Stimulated activated CD4-positive, alpha-beta T cell treated with anti-CD3 and anti-CD28 coated beads, Interleukin-12 subunit alpha, Interleukin-12 subunit beta, amount 100 ng/mL, for 4 hours (primary cell): ENCODE results near the gene YPEL2.

Experiments
- DNase-seq: peaks from one replicate; pipeline ENCODE4 v3.0.0-alpha.2; 2020

YPEL2 gene

DNA sequence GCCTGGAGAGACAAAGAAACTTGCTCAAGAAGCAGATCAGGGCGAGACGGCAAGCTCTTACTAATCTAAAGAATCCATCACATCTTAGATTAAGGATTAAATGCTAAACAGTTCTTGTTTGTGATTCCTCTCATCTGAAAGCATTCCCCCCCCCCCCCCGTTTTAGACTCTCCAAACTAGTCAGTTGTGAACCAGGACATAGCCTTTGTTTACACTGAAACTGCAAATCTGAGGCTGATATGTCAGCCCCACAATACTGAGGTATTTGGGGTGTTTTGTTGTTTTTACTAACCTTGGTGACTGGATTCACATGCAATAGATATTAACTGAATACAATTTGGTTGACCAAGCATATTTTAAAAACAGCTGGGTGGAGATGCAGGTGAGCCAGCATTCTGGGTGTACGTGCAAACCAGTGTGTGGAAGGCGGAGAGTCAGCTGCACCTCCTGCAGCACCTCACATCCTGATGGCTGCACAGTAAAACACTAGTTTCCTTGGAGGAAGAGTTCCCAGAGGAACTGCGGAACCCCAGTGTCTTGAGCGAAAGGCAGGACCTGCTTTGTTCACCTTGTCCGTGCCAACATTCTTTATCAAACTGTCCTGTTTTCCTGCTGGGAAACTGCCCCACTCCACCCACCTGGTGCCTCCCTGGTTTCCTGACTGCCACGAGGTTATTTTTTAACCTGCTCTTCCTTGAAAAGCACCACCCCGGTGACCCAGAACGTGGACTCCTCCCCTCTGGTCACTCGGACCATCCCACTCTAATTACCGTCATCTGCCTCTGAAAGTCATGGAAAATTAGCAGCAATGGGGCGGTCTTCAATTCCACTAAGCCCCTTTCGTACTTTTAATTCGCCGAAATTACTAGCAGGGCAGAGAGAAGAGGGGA, 1.2 kb upstream of the YPEL2 start:
- no peak for DNase-seq

GRCh38 chr17:59331929-59332748, 684 bp downstream of the YPEL2 start:
- DNase-seq = peak; percentile 18

- DNase-seq = no peak
Observed at GRCh38 chr17:59332749-59333377, 1.4 kb downstream of the YPEL2 start.

- DNase-seq = no peak
Observed at GRCh38 chr17:59333836-59334235, 2.4 kb downstream of the YPEL2 start.

GRCh38 chr17:59335685-59336084, 4.2 kb downstream of the YPEL2 start:
- DNase-seq = no peak

DNA sequence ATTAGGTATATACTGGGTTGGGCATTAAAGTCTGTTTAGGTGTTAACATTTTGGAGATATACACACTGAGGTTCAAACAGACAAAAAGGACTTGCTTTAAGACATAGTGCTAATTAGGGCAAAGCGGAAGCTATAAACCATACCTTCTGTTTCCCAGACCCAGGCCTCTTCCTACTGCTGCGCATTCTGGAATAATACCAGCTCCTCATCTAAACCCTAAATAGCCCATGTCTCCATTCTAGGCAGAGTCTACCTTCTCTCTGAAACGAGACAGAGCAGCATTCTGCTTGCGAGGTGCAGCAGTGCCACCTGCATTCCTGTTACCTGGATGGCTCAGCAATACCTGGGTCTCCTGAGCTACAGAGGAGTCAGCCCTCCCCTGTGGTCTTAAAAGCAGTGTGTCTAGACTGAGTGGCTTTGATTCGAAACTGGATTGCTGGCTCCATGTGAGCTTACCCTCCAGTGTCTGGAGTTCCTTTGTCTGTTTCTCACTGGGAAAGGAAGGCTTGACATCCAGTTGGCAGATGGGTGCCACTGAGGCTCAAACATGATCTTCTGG, 6.4 kb downstream of the YPEL2 start:
- DNase-seq = no peak

- no peak for DNase-seq
Observed at GRCh38 chr17:59338498-59338897, 7.0 kb downstream of the YPEL2 start.

- DNase-seq = no peak
Observed at GRCh38 chr17:59341922-59342321, 10.5 kb downstream of the YPEL2 start.

DNA sequence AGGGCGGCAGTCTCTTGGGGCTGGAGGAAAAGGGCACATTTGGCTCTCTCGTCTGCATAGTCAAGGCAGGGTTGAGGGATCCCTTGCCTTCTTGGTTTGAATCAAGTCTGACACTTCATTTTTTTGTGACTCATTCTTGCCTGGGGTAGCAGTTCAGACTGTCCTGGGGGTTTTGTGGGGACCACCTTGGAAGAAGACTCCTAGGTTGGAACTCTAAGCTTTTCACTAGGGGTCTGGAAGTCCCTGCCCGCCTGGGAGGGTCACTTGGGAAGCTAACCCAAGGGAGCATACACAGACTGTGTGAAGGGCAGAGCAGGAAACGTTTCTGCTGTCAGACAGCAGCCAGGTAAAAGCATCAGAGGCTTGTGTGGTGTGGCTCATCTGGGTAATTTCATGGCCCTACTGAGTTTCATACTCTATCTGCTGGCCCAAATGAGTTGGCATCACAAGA, 11.3 kb downstream of the YPEL2 start:
- no peak for DNase-seq

DNA sequence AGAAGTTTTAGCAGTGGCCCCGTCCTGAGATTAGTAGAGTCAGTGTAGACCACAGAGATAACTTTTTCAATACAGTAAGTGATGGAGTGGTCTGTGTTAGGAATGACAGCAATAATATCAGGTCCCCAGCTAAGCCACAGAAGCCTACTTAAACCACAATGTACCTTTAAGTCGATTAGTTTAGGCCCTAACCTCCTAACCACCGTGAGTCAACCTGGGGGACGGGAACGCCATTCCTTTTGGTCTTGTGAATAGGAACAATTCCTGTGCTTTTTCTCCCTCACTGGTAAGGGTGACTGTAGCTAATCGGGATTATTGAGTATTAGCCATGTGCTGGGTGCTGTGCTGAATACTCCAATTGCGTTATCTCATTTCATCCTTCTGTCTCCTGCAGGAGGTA, 14.0 kb downstream of the YPEL2 start:
- DNase-seq = no peak

GRCh38 chr17:59346341-59346740, 14.9 kb downstream of the YPEL2 start:
- DNase-seq = no peak

- no peak for DNase-seq
Observed at GRCh38 chr17:59346876-59347407, 15.5 kb downstream of the YPEL2 start.

GRCh38 chr17:59347975-59348391, 16.5 kb downstream of the YPEL2 start:
- DNase-seq = no peak

GRCh38 chr17:59349178-59349577, 17.7 kb downstream of the YPEL2 start:
- DNase-seq = no peak

GRCh38 chr17:59353106-59353854, 21.8 kb downstream of the YPEL2 start:
- no peak for DNase-seq

- DNase-seq = no peak
Observed at GRCh38 chr17:59353936-59354755, 22.7 kb downstream of the YPEL2 start.

GRCh38 chr17:59355030-59355701, 23.7 kb downstream of the YPEL2 start:
- no peak for DNase-seq

- no peak for DNase-seq
Observed at GRCh38 chr17:59355702-59356325, 24.4 kb downstream of the YPEL2 start.

- DNase-seq = no peak
Observed at GRCh38 chr17:59356543-59357218, 25.2 kb downstream of the YPEL2 start.
